ENCODE results near the gene AHNAK2. TPM values are rescaled to one million over a fixed set of nuclear protein-coding genes. Genes with fewer than 3 reads are reported as not detected.

The AHNAK2 gene
- total and polyA plus RNA-seq, 2 of the 13 experiments (the other 11 are each of a cell fraction or from before 2014, with no cell fraction given): 0.11 to 0.18 TPM

- FAIRE-seq: no peak
- H3K27ac ChIP-seq (ENCODE audit: extremely low read length, insufficient read depth, low read length): no peak overlapping the region
These were observed 10.6 kb downstream of the AHNAK2 start for GRCh38 chr14:104967386-104968152.

More at GRCh38 chr14:104967386-104968152, 10.6 kb downstream of the AHNAK2 start:
- Histone ChIP-seq H3K9me3 (ENCODE audit: low read length) (no peaks in the 10 kb centered on the region), H3K27me3 (ENCODE audit: control insufficient read depth in 1 of 2, insufficient read depth in 2 of 2, low read length in 2 of 2) (peaks cover 13 to 78% of the 10 kb centered on the region in 2 experiments), H3K4me2 (ENCODE audit: low read depth, low read length) (peak overlapping the region; percentile 56), H3K4me1 (ENCODE audit: insufficient read depth, low read length) (peaks cover 24% of the 10 kb centered on the region; the same call in 1 of the 2 replicates), H4K20me1 (ENCODE audit: insufficient read depth, low read length) (no peaks in the 10 kb centered on the region), H3K9ac (ENCODE audit: insufficient read depth, low read depth, low read length) (no peak overlapping the region), H3K36me3 (replicated peaks in 1 of 2; ENCODE audit: control insufficient read depth in 1 of 2, insufficient read depth in 2 of 2, low read length in 2 of 2) (no peaks in the 10 kb centered on the region), H2AFZ (ENCODE audit: low read length) (no peak overlapping the region), H3K79me2 (ENCODE audit: insufficient read depth, low read length) (no peaks in the 10 kb centered on the region), H3K4me3 (replicated peaks in 1 of 3; ENCODE audit: insufficient read depth in 1 of 3, low read depth in 2 of 3, low read length in 3 of 3) (peak overlapping the region; percentile 13 to 63 (median 24); a peak in 5 of 6 replicates)
- CTCF ChIA-PET (ENCODE audit: low intra/inter-chr PET ratio, low total read pairs): interaction anchor here (1.1 kb wide), 1 partner anchor 78 kb away, joined by 4 read pairs; no protein-coding TSS in a partner anchor
- DNase-seq (ENCODE audit: low spot score) (no peak), ATAC-seq (peak; percentile 61)
- in situ Hi-C loops (cut with HindIII; ENCODE audit: extremely low pct_ligation_motif_present, low pct_unique_long_range_greater_than_20kb): no loop called here
- intact Hi-C loops (cut with micrococcal nuclease; ENCODE audit: unreplicated experiment): no loop called here
- POLR2A ChIA-PET: no interaction called here
- no TSS peak for BruUV-seq (replicated peaks)
- TF ChIP-seq HNRNPL (IDR thresholded peaks at IDR 0.05; ENCODE audit: low read depth, low read length): 0 out of 2 replicates have a peak, but pooled peaks have one; percentile 21
- TF ChIP-seq ZKSCAN8 (CRISPR knock-in tag; IDR thresholded peaks at IDR 0.05; ENCODE audit: borderline replicate concordance): no peak
- TF ChIP-seq ZNF451 (CRISPR knock-in tag; IDR thresholded peaks at IDR 0.05): no peak
- TF ChIP-seq ZNF770 (CRISPR knock-in tag; IDR thresholded peaks at IDR 0.05): peak; percentile 75
- TF ChIP-seq HNF4A (CRISPR knock-in tag; IDR thresholded peaks at IDR 0.05): no peak
- no peak for TF ChIP-seq SIX1 (CRISPR knock-in tag; IDR thresholded peaks at IDR 0.05; ENCODE audit: borderline replicate concordance)
- TF ChIP-seq CBX2 (IDR thresholded peaks at IDR 0.05; ENCODE audit: low read depth, low read length): no peak
- TF ChIP-seq CBX2 (CRISPR knock-in tag; IDR thresholded peaks at IDR 0.05; ENCODE audit: low read depth): peak; percentile 41; the same call in 1 of the 2 replicates
- no peak for TF ChIP-seq ZNF232 (CRISPR knock-in tag; IDR thresholded peaks at IDR 0.05; ENCODE audit: borderline replicate concordance)
- no peak for TF ChIP-seq GATA4 (IDR thresholded peaks at IDR 0.05; ENCODE audit: borderline replicate concordance, low read depth)
- TF ChIP-seq GABPB1 (CRISPR knock-in tag; IDR thresholded peaks at IDR 0.05): peak; percentile 18; the same call in 1 of the 2 replicates
- TF ChIP-seq KDM6A (CRISPR knock-in tag; IDR thresholded peaks at IDR 0.05; ENCODE audit: low read depth): no peak
- TF ChIP-seq ZNF547 (CRISPR knock-in tag; IDR thresholded peaks at IDR 0.05): no peak
- TF ChIP-seq ZNF629 (CRISPR knock-in tag; conservative IDR thresholded peaks at IDR 0.05): peak; percentile 60
- TF ChIP-seq ZNF687 (CRISPR knock-in tag; IDR thresholded peaks at IDR 0.05): 0 out of 2 replicates have a peak, but pooled peaks have one; percentile 16
- 3% methylated on average over 4 of the region's 36 CpGs for WGBS (ENCODE audit: low lambda C conversion rate)
